GM21737 (cell line): ENCODE results near the gene KCNH6.

Experiments
- ATAC-seq: cut with Tn5 transposase; IDR thresholded peaks from one replicate; pipeline ENCODE4 v1.9.1; 2021; ENCODE audit warnings: mild to moderate bottlenecking, moderate library complexity; ENCODE audit not compliant: unreplicated experiment

KCNH6 gene

GRCh38 chr17:63531022-63531965, 8.1 kb downstream of the KCNH6 start:
- ATAC-seq = no peak

GRCh38 chr17:63533433-63534077, 10.4 kb downstream of the KCNH6 start:
- no peak for ATAC-seq

GRCh38 chr17:63534078-63534570, 11.0 kb downstream of the KCNH6 start:
- no peak for ATAC-seq

- ATAC-seq = no peak
Observed at GRCh38 chr17:63534816-63535455, 11.8 kb downstream of the KCNH6 start.

- no peak for ATAC-seq
Observed at GRCh38 chr17:63535640-63536039, 12.5 kb downstream of the KCNH6 start.

- no peak for ATAC-seq
Observed at GRCh38 chr17:63537001-63537400, 13.8 kb downstream of the KCNH6 start.

GRCh38 chr17:63537991-63538692, 15.0 kb downstream of the KCNH6 start:
- no peak for ATAC-seq

GRCh38 chr17:63538693-63539595, 15.8 kb downstream of the KCNH6 start:
- no peak for ATAC-seq

GRCh38 chr17:63540590-63540989, 17.4 kb downstream of the KCNH6 start:
- no peak for ATAC-seq

GRCh38 chr17:63542218-63542545, 19.0 kb downstream of the KCNH6 start:
- ATAC-seq = no peak

- no peak for ATAC-seq
Observed at GRCh38 chr17:63542942-63543821, 20.0 kb downstream of the KCNH6 start.

GRCh38 chr17:63543822-63544420, 20.8 kb downstream of the KCNH6 start:
- no peak for ATAC-seq

GRCh38 chr17:63544467-63545301, 21.5 kb downstream of the KCNH6 start:
- ATAC-seq = no peak

GRCh38 chr17:63546308-63547082, 23.3 kb downstream of the KCNH6 start:
- ATAC-seq = no peak

GRCh38 chr17:63547083-63547523, 23.9 kb downstream of the KCNH6 start:
- no peak for ATAC-seq

GRCh38 chr17:63549289-63549945, 26.3 kb downstream of the KCNH6 start:
- peak; percentile 15 for ATAC-seq
